ENCODE data around the gene DLGAP1. TPM values are rescaled to one million over a fixed set of nuclear protein-coding genes. Genes with fewer than 3 reads are reported as not detected.

DLGAP1 gene
- total RNA-seq, 1 experiment from 2014 or later = 23.2 TPM

DNA sequence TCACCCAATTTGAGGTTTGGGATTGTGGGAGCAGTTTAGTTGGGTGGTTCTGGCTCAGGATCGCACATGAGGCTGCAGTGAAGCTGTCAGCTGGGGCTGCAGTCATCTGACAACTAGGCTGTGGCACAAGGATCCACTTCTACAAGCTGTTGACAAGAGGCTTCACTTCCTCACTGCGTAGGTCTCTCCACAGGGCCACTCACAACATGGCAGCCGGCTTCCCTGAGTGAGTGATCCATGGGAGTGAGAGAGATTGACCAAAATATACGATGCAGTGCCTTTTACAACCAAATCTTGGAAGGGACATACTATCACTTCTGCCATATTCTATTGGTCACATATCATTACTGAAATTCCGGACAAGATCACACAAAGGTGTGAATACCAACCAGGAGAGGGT, 187.5 kb downstream of the DLGAP1 start:
- Histone ChIP-seq H3K4me1 (ENCODE audit: insufficient read depth, low read length) (no peaks in the 10 kb centered on the region), H4K8ac (replicated peaks; ENCODE audit: insufficient read length, low read depth, low read length) (no peak overlapping the region), H3K4me2 (ENCODE audit: insufficient read depth, insufficient read length, low read length) (no peak overlapping the region), H2BK5ac (ENCODE audit: insufficient read length, low read length) (no peak overlapping the region), H3K14ac (ENCODE audit: insufficient read depth, low read length) (no peak overlapping the region), H2AK5ac (ENCODE audit: insufficient read length, low read length) (no peak overlapping the region), H3K79me2 (ENCODE audit: insufficient read depth, low read length) (no peaks in the 10 kb centered on the region), H3K18ac (ENCODE audit: insufficient read length, low read depth, low read length) (no peak overlapping the region), H3K4ac (ENCODE audit: low read depth, low read length) (no peak overlapping the region), H2BK12ac (ENCODE audit: insufficient read length, low read depth, low read length) (no peak overlapping the region), H3K23me2 (ENCODE audit: insufficient read length, low read depth, low read length, poor library complexity, severe bottlenecking) (no peaks in the 10 kb centered on the region), H3K9ac (ENCODE audit: extremely low read depth, insufficient read length, low read length) (no peak overlapping the region), H3K9me3 (ENCODE audit: control insufficient read depth, low read depth, low read length) (no peaks in the 10 kb centered on the region), H2BK15ac (ENCODE audit: low read depth, low read length) (no peak overlapping the region), H3K27me3 (ENCODE audit: insufficient read depth, low read length) (no peaks in the 10 kb centered on the region), H4K91ac (ENCODE audit: insufficient read length, low read depth, low read length) (no peak overlapping the region), H3K79me1 (ENCODE audit: insufficient read depth, low read depth, low read length, poor library complexity, severe bottlenecking) (no peaks in the 10 kb centered on the region), H3K23ac (ENCODE audit: insufficient read length, low read depth, low read length) (no peak overlapping the region), H2BK20ac (ENCODE audit: low read depth, low read length, poor library complexity, severe bottlenecking) (no peak overlapping the region), H4K5ac (ENCODE audit: insufficient read length, low read depth, low read length) (no peak overlapping the region), H3K56ac (ENCODE audit: insufficient read length, low read depth, low read length) (no peak overlapping the region), H2AFZ (ENCODE audit: low read length) (no peak overlapping the region), H3T11ph (ENCODE audit: low read length) (no peak overlapping the region), H4K20me1 (ENCODE audit: control insufficient read depth, insufficient read depth, insufficient read length) (no peaks in the 10 kb centered on the region), H2BK120ac (ENCODE audit: low read depth, low read length, poor library complexity, severe bottlenecking) (no peak overlapping the region), H3K27ac (ENCODE audit: insufficient read length, low read depth, low read length) (no peak overlapping the region)
- no CpG with 5 or more reads among the region's 5 CpGs for WGBS (ENCODE audit: extremely low coverage, insufficient read length, low lambda C conversion rate)
- Mint-ChIP-seq H3K9me3 (no peaks in the 10 kb centered on the region), H3K36me3 (ENCODE audit: insufficient read depth in 1 of 3, low read depth in 3 of 3) (no peaks in the 10 kb centered on the region), H3K4me3 (no peak overlapping the region), H3K27me3 (ENCODE audit: low read depth) (no peaks in the 10 kb centered on the region), H3K27ac (no peak overlapping the region), H3K4me1 (peaks cover 7 to 12% of the 10 kb centered on the region in 2 experiments; a peak in 3 of 4 replicates)
- DNase-seq = no peak
- TF ChIP-seq, protein P1, sequence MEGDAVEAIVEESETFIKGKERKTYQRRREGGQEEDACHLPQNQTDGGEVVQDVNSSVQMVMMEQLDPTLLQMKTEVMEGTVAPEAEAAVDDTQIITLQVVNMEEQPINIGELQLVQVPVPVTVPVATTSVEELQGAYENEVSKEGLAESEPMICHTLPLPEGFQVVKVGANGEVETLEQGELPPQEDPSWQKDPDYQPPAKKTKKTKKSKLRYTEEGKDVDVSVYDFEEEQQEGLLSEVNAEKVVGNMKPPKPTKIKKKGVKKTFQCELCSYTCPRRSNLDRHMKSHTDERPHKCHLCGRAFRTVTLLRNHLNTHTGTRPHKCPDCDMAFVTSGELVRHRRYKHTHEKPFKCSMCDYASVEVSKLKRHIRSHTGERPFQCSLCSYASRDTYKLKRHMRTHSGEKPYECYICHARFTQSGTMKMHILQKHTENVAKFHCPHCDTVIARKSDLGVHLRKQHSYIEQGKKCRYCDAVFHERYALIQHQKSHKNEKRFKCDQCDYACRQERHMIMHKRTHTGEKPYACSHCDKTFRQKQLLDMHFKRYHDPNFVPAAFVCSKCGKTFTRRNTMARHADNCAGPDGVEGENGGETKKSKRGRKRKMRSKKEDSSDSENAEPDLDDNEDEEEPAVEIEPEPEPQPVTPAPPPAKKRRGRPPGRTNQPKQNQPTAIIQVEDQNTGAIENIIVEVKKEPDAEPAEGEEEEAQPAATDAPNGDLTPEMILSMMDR (conservative IDR thresholded peaks at IDR 0.05) = no peak
